Lung (tissue), 12 donors: Measurements from ENCODE around the gene ESPNL. TPM values are rescaled to one million over a fixed set of nuclear protein-coding genes. Genes with fewer than 3 reads are reported as not detected.
A peak's percentile ranks its signal among the peaks of the same experiment; 100 is the strongest.

Source experiments
- ATAC-seq: fragments of 200-7000 bp; cut with Tn5 transposase; one replicate; pipeline ENCODE4 v1.9.1; 2020; ENCODE audit warnings: moderate number of reproducible peaks; ENCODE audit not compliant: insufficient read depth, low FRiP score
- DNase-seq, 3 donors: peaks; one replicate each; pipeline ENCODE4 v3.0.0-alpha.2; 2013 to 2017
- H3K27ac ChIP-seq, 2 donors: one replicate each; pipeline ENCODE4 v1.5.1; 2013; ENCODE audit warnings: mild to moderate bottlenecking in 2 of 2, moderate library complexity in 2 of 2, control low read depth in 1 of 2, inconsistent platforms in 1 of 2, low read depth in 1 of 2, low read length in 1 of 2
- H3K27me3 ChIP-seq, 3 donors: one replicate each; pipeline ENCODE4 v1.5.1; 2013; ENCODE audit warnings: low read length in 2 of 3; ENCODE audit not compliant: control insufficient read depth in 3 of 3, insufficient read depth in 3 of 3
- H3K36me3 ChIP-seq, 4 donors: one replicate each; pipeline ENCODE4 v1.5.1; 2013; ENCODE audit warnings: low read length in 4 of 4, mild to moderate bottlenecking in 1 of 4, moderate library complexity in 1 of 4; ENCODE audit not compliant: control insufficient read depth in 4 of 4, insufficient read depth in 4 of 4
- H3K4me1 ChIP-seq, 5 donors: one replicate each; pipeline ENCODE4 v1.5.1; 2013; ENCODE audit warnings: low read length in 5 of 5, mild to moderate bottlenecking in 2 of 5, moderate library complexity in 1 of 5; ENCODE audit not compliant: control insufficient read depth in 5 of 5, insufficient read depth in 5 of 5
- H3K4me3 ChIP-seq: one replicate; pipeline ENCODE4 v1.5.1; 2013; ENCODE audit warnings: mild to moderate bottlenecking, control low read depth, moderate library complexity
- H3K9ac ChIP-seq, 2 donors: one replicate each; pipeline ENCODE4 v1.5.1; 2013; ENCODE audit warnings: low read length in 2 of 2, control low read depth in 1 of 2; ENCODE audit not compliant: insufficient read depth in 1 of 2
- H3K9me3 ChIP-seq, 4 donors: one replicate each; pipeline ENCODE4 v1.5.1; 2013; ENCODE audit warnings: low read length in 3 of 4, mild to moderate bottlenecking in 1 of 4, moderate library complexity in 1 of 4; ENCODE audit not compliant: control insufficient read depth in 4 of 4, insufficient read depth in 3 of 4
- WGBS, 2 donors: extraction: QIAGEN DNeasy Blood & Tissue Kit; methylation state at CpG; one replicate each; pipeline ENCODE4 v1.1.7; 2013; 5-methylcytosine and 5-hydroxymethylcytosine counted together
- polyA plus RNA-seq, 2 donors: library from polyadenylated mRNA; stranded (reverse); fragments of 200-250 nt; gene quantifications; one replicate each; pipeline ENCODE4 v1.2.1, GENCODE V29; 2013
- total RNA-seq, 2 donors: library from RNA; depleted of rRNA in 1 of 2; stranded (reverse); fragments of >200 nt in 1 of 2; gene quantifications; one replicate each; pipeline ENCODE4 v1.2.1, GENCODE V29; 2014 to 2021
- TF ChIP-seq, protein P1 (sequence below): IDR thresholded peaks from 2 replicates; pipeline ENCODE4 v1.5.1; 2012; ENCODE audit warnings: mild to moderate bottlenecking; ENCODE audit errors: control extremely low read depth, extremely low read depth
- donor health status: control.
- donor health status: control.
- donor health status: Bipolar disorder and iron deficiency.
- donor health status: healthy.
- donor health status: DM: yes; HTN: yes; CAD: no.

ESPNL gene
- total and polyA plus RNA-seq, 4 donors = 0.07 to 3.0 (median 1.2) TPM

DNA sequence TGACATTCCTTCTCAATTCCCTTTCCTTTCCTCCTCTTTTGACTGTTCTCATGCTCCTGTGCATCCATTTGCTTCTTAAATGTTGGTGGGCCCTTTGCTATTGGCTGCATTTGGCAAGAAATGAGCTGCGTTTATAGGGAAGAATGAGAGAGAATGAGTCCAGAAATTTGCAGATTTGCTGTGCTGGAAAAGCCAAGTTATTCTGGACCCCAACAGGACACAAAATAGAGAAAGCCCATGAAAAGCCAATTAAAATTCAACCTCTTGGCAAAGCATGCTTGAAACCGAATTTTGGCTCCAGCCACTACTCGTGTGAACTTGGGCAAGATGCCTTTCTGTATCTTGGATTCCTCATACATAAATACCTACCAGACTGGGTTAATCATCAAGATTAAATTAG lies 40.6 kb upstream of the ESPNL start:
- H3K9ac ChIP-seq = no peak overlapping the region

DNA sequence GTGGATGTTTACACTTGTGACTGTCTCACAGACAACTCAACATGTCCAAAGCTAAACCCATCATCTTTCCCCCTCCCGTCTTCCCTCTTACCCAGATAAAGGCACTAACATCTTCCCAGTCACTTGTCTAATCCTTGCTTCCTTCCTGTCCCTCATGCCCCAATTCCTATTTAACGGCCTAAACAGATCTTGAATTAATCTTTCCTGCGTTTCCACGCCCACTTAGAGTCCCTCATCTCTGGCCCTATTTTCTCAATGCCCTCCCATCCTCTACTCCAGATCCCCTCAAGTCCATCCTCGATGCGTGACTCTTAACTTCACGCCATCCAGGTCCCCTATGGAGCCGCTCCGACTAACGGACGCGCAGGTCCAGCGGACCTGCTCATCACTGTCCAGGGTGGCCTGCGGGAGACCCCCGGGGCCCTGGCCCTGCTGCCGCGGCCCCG lies 40.0 kb upstream of the ESPNL start:
- Histone ChIP-seq H3K27ac (peak overlapping the region; percentile 88 to 96), H3K9me3 (no peaks in the 10 kb centered on the region), H3K36me3 (peaks cover 0 to 3% (median 0%) of the 10 kb centered on the region in 4 donors), H3K4me1 (peaks cover 2 to 12% (median 6%) of the 10 kb centered on the region in 5 donors), H3K27me3 (peaks cover 0 to 3% (median 3%) of the 10 kb centered on the region in 3 donors), H3K4me3 (peak overlapping the region; percentile 68), H3K9ac (peak overlapping the region; percentile 78 to 84)
- WGBS, 2 donors = 1 to 2% methylated on average over 18 of the region's 18 CpGs
- DNase-seq (peak in 1 of 3 donors; percentile 31), ATAC-seq (no peak)
- TF ChIP-seq, protein P1, sequence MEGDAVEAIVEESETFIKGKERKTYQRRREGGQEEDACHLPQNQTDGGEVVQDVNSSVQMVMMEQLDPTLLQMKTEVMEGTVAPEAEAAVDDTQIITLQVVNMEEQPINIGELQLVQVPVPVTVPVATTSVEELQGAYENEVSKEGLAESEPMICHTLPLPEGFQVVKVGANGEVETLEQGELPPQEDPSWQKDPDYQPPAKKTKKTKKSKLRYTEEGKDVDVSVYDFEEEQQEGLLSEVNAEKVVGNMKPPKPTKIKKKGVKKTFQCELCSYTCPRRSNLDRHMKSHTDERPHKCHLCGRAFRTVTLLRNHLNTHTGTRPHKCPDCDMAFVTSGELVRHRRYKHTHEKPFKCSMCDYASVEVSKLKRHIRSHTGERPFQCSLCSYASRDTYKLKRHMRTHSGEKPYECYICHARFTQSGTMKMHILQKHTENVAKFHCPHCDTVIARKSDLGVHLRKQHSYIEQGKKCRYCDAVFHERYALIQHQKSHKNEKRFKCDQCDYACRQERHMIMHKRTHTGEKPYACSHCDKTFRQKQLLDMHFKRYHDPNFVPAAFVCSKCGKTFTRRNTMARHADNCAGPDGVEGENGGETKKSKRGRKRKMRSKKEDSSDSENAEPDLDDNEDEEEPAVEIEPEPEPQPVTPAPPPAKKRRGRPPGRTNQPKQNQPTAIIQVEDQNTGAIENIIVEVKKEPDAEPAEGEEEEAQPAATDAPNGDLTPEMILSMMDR = no peak

More for the DNA sequence above, 40.6 kb upstream of the ESPNL start:
- H3K4me3 ChIP-seq = no peak overlapping the region
- H3K27me3 ChIP-seq = peaks cover 0 to 3% (median 3%) of the 10 kb centered on the region in 3 donors
- 91 to 95% methylated on average over 3 of the region's 3 CpGs for WGBS, 2 donors
- H3K4me1 ChIP-seq = peaks cover 2 to 12% (median 6%) of the 10 kb centered on the region in 5 donors
- TF ChIP-seq, protein P1 = no peak
- DNase-seq (no peak), ATAC-seq (no peak)
- peaks cover 0 to 3% (median 0%) of the 10 kb centered on the region in 4 donors for H3K36me3 ChIP-seq
- H3K9me3 ChIP-seq = no peaks in the 10 kb centered on the region
- no peak overlapping the region for H3K27ac ChIP-seq

DNA sequence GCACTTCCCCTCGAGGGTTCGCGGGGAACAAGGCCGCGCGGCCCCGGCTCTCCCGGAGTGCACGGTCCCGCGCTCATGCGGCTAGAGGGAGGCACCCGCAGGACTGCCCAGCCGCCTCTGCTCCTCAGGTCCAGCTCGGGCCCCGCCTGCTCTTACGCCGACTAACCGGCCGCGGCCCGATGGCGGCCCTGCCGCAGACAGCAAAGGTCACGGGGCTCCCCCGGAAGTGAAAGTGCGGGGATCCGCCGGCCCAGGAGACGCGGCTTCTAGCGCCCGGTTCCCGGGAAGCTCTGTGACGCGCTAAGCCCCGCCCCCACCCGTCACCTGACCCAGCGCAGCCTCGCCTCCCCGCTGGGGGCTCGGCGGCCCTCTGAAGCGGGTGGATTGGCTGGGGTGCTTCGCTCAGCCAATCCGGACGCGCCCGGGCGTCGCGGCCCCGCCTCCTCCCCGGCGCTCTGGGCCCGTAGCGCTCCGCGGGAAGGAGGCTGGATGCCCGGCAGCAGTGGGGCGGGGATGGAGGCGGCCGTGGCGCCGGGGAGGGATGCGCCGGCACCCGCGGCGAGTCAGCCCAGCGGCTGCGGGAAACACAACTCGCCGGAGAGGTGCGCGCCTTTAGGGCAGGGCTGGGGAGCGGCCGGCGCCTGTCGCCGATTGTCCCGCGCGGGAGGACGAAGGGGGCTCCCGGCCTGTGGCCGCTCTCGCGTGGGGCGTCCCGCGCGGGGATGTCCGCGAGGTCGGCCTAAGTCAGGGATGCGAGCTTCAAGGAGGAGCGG lies 39.4 kb upstream of the ESPNL start, which contains the start of gene SCLY:
TSS of gene SCLY (plus strand) at position 460 of the 773 bp plus-strand sequence. CDS start at position 514, 54 bp downstream.
- TF ChIP-seq, protein P1 = no peak
- ATAC-seq (peak; percentile 100), DNase-seq (peak; percentile 98 to 99 (median 99))
- peaks cover 0 to 3% (median 2%) of the 10 kb centered on the region in 3 donors for H3K27me3 ChIP-seq
- no peaks in the 10 kb centered on the region for H3K9me3 ChIP-seq
- H3K36me3 ChIP-seq = peaks cover 0 to 3% (median 0%) of the 10 kb centered on the region in 4 donors
- peak within 1 kb of the TSS; percentile 78 to 84 for H3K9ac ChIP-seq
- 1% methylated on average over 82 to 98 of the region's 98 CpGs for WGBS, 2 donors
- H3K27ac ChIP-seq = peak within 1 kb of the TSS; percentile 88 to 96
- peaks cover 2 to 12% (median 6%) of the 10 kb centered on the region in 5 donors for H3K4me1 ChIP-seq
- peak within 1 kb of the TSS; percentile 78 for H3K4me3 ChIP-seq
